Panc1 (cell line): ENCODE results near the gene TMCC1. TPM values are rescaled to one million over a fixed set of nuclear protein-coding genes. Genes with fewer than 3 reads are reported as not detected.

Source experiments
- ATAC-seq: fragments of 200-7000 bp; cut with Tn5 transposase; 2 replicates; pipeline ENCODE4 v1.9.1; 2020; ENCODE audit warnings: mild to moderate bottlenecking, moderate library complexity
- BruUV-seq: library from RNA; stranded (reverse); fragments of 400-500 nt; replicated peaks from 2 replicates; lab custom pipeline; 2021; lab: Mats Ljungman, UMichigan
- CTCF ChIA-PET: fragments of 300-600 bp; sonication (Branson Sonifier 250); formaldehyde crosslinking; loops from one replicate; lab custom pipeline; 2022; ENCODE audit warnings: antibody characterized with exemption; lab: Charles Lee
- POLR2A ChIA-PET: fragments of 300-600 bp; sonication (Branson Sonifier 250); formaldehyde crosslinking; loops from one replicate; lab custom pipeline; 2022; ENCODE audit warnings: antibody characterized with exemption; lab: Charles Lee
- DNase-seq: peaks from one replicate; pipeline ENCODE4 v3.0.0-alpha.2; 2010; ENCODE audit warnings: low read depth, low spot score
- H3K27ac ChIP-seq: 2 replicates; pipeline ENCODE4 v1.5.1; 2011; ENCODE audit warnings: mild to moderate bottlenecking, low read length, inconsistent platforms
- H3K27me3 ChIP-seq: fragments of 200-500 bp; sonication (Bioruptor generic); 2 replicates; pipeline ENCODE4 v1.6.0; 2014; ENCODE audit warnings: low read length, inconsistent platforms; ENCODE audit not compliant: control insufficient read depth, insufficient read depth
- H3K36me3 ChIP-seq: fragments of 200-500 bp; sonication (Bioruptor generic); 2 replicates; pipeline ENCODE4 v1.5.1; 2014; ENCODE audit warnings: inconsistent platforms, mild to moderate bottlenecking, low read length, moderate library complexity; ENCODE audit not compliant: control insufficient read depth, insufficient read depth
- H3K4me1 ChIP-seq: 2 replicates; pipeline ENCODE4 v1.5.1; 2011; ENCODE audit warnings: inconsistent platforms, mild to moderate bottlenecking, low read length, moderate library complexity; ENCODE audit not compliant: control insufficient read depth, insufficient read depth
- H3K4me3 ChIP-seq, 2 experiments: 2 replicates each; pipeline ENCODE4 v1.5.1; 2011 to 2012; ENCODE audit warnings: low read depth in 2 of 2, low read length in 2 of 2, mild to moderate bottlenecking in 2 of 2, inconsistent platforms in 1 of 2, moderate library complexity in 1 of 2
- H3K9me3 ChIP-seq: fragments of 200-500 bp; sonication (Bioruptor generic); 2 replicates; pipeline ENCODE4 v1.5.1; 2014; ENCODE audit warnings: low read depth, mild to moderate bottlenecking, inconsistent platforms, low read length, moderate library complexity; ENCODE audit not compliant: control insufficient read depth, insufficient read depth
- POLR2AphosphoS5 ChIP-seq: IDR thresholded peaks from 2 replicates; pipeline ENCODE4 v1.6.1; 2012; ENCODE audit warnings: mild to moderate bottlenecking, low read depth, low read length, moderate library complexity
- REST ChIP-seq, 2 experiments: IDR thresholded peaks; 2 replicates each; pipeline ENCODE4 v1.6.1; 2011 to 2012; ENCODE audit warnings: low read depth in 2 of 2, control low read depth in 1 of 2, low read length in 1 of 2, mild to moderate bottlenecking in 1 of 2, moderate library complexity in 1 of 2; ENCODE audit not compliant: insufficient read depth in 1 of 2
- SIN3A ChIP-seq: IDR thresholded peaks from 2 replicates; pipeline ENCODE4 v1.6.1; 2012; ENCODE audit warnings: low read depth, mild to moderate bottlenecking, low read length, moderate library complexity, borderline replicate concordance; ENCODE audit not compliant: insufficient read depth
- TCF7L2 ChIP-seq: IDR thresholded peaks from 2 replicates; pipeline ENCODE4 v1.6.1; 2011; ENCODE audit warnings: mild to moderate bottlenecking, low read depth, low read length, inconsistent platforms
- in situ Hi-C: cut with HindIII; loops from 2 replicates; pipeline ENCODE4 v1.10.0; 2016; ENCODE audit warnings: low sequenced_read_pairs, low pct_unique_long_range_greater_than_20kb
- intact Hi-C: fragments of 100-400 bp; cut with micrococcal nuclease; formaldehyde crosslinking; loops from one replicate; pipeline ENCODE4 v1.10.0; 2022; ENCODE audit not compliant: unreplicated experiment
- total RNA-seq: library from RNA; stranded (reverse); gene quantifications from one replicate; pipeline ENCODE4 v1.2.1, GENCODE V29; 2021; ENCODE audit not compliant: unreplicated experiment
- TF ChIP-seq, protein P1 (sequence below): fragments of 450-650 bp; IDR thresholded peaks from 2 replicates; pipeline ENCODE4 v1.5.1; 2017; ENCODE audit warnings: mild to moderate bottlenecking

TMCC1 gene
- total RNA-seq, 1 experiment from 2014 or later: 33.2 TPM

GRCh38 chr3:129890891-129891290, 2.6 kb downstream of the TMCC1 start:
- Histone ChIP-seq H3K4me1 (peaks cover 48% of the 10 kb centered on the region), H3K36me3 (no peaks in the 10 kb centered on the region), H3K9me3 (no peaks in the 10 kb centered on the region), H3K4me3 (no peak overlapping the region), H3K27me3 (no peaks in the 10 kb centered on the region), H3K27ac (peak overlapping the region; percentile 95; the same call in 1 of the 2 replicates)
- TF ChIP-seq, protein P1, sequence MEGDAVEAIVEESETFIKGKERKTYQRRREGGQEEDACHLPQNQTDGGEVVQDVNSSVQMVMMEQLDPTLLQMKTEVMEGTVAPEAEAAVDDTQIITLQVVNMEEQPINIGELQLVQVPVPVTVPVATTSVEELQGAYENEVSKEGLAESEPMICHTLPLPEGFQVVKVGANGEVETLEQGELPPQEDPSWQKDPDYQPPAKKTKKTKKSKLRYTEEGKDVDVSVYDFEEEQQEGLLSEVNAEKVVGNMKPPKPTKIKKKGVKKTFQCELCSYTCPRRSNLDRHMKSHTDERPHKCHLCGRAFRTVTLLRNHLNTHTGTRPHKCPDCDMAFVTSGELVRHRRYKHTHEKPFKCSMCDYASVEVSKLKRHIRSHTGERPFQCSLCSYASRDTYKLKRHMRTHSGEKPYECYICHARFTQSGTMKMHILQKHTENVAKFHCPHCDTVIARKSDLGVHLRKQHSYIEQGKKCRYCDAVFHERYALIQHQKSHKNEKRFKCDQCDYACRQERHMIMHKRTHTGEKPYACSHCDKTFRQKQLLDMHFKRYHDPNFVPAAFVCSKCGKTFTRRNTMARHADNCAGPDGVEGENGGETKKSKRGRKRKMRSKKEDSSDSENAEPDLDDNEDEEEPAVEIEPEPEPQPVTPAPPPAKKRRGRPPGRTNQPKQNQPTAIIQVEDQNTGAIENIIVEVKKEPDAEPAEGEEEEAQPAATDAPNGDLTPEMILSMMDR: no peak
- ChIA-PET POLR2A (no interaction called here), CTCF (no interaction called here)
- ATAC-seq (no peak), DNase-seq (no peak)
- no TSS peak for BruUV-seq
- intact Hi-C loops: no loop called here
- in situ Hi-C loops: no loop called here

- ChIA-PET POLR2A (interaction anchor here (0.6 to 0.7 kb wide), 2 partner anchors 18 to 574 kb away, joined by 3 to 7 read pairs; no protein-coding TSS in a partner anchor), CTCF (interaction anchor here (0.7 kb wide), 1 partner anchor 51 kb away, joined by 3 read pairs; no protein-coding TSS in a partner anchor)
- in situ Hi-C loops: no loop called here
- Histone ChIP-seq H3K4me1 (peaks cover 48% of the 10 kb centered on the region), H3K27ac (peak overlapping the region; percentile 95), H3K36me3 (no peaks in the 10 kb centered on the region), H3K9me3 (no peaks in the 10 kb centered on the region), H3K4me3 (no peak overlapping the region), H3K27me3 (no peaks in the 10 kb centered on the region)
- intact Hi-C loops: no loop called here
- DNase-seq (no peak), ATAC-seq (no peak)
- BruUV-seq: no TSS peak
- TF ChIP-seq TCF7L2 (no peak), POLR2AphosphoS5 (no peak), SIN3A (no peak), REST (IDR thresholded peaks at IDR 0.05; ENCODE audit: insufficient read depth in 1 of 2, low read depth in 2 of 2, low read length in 1 of 2) (no peak)
- TF ChIP-seq, protein P1: no peak
Measured at GRCh38 chr3:129890125-129890524, 3.4 kb downstream of the TMCC1 start.
